H1 (cell line): ENCODE results near the gene MSANTD3. TPM values are rescaled to one million over a fixed set of nuclear protein-coding genes. Genes with fewer than 3 reads are reported as not detected.
A peak's percentile ranks its signal among the peaks of the same experiment; 100 is the strongest.

Experiments used
- ASH2L ChIP-seq: fragments of 200-600, 300-600 bp; sonication (generic); IDR thresholded peaks from one replicate; pipeline ENCODE4 v1.7.1; 2017; ENCODE audit warnings: low read length
- CTCF ChIP-seq, 3 experiments: IDR thresholded peaks; 1 replicate in 2 of 3; 2 replicates in 1 of 3; pipeline versions ENCODE4 v1.5.1 to v1.6.1; 2011; ENCODE audit warnings: low read length in 3 of 3, mild to moderate bottlenecking in 3 of 3, inconsistent platforms in 2 of 3, low read depth in 1 of 3, moderate library complexity in 1 of 3; ENCODE audit not compliant: insufficient read depth in 1 of 3; ENCODE audit errors: control extremely low read depth in 1 of 3
- E2F6 ChIP-seq: IDR thresholded peaks from 2 replicates; pipeline ENCODE4 v1.6.1; 2012; ENCODE audit warnings: inconsistent platforms
- EP300 ChIP-seq, 2 experiments: IDR thresholded peaks; 1 replicate in 1 of 2; 2 replicates in 1 of 2; pipeline ENCODE4 v1.6.1; 2011 to 2012; ENCODE audit warnings: low read depth in 2 of 2, low read length in 2 of 2, mild to moderate bottlenecking in 2 of 2, borderline replicate concordance in 1 of 2, inconsistent platforms in 1 of 2, moderate library complexity in 1 of 2
- TAF1 ChIP-seq: IDR thresholded peaks from 2 replicates; pipeline ENCODE4 v1.6.1; 2011; ENCODE audit warnings: mild to moderate bottlenecking, low read depth, low read length
- polyA plus RNA-seq, 7 experiments: library from polyadenylated mRNA; depleted of rRNA in 3 of 7; stranded (reverse) in 5 of 7; unstranded in 2 of 7; fragments of >200 nt in 5 of 7; fragments of 200-250 nt in 2 of 7; gene quantifications; 1 replicate in 5 of 7; 2 replicates in 1 of 7; 4 replicates in 1 of 7; pipeline versions ENCODE4 v1.2.1 to v1.2.3, GENCODE V29; 2011 to 2013; ENCODE audit warnings: missing spikeins in 2 of 7, mixed read lengths in 2 of 7
- total RNA-seq: library from RNA; stranded (reverse); fragmentation: NEBNext Ultra II Directional; extraction: Animal tissue kit (Norgen Biotek cat#: 25700); gene quantifications from 2 replicates; pipeline ENCODE4 v1.2.1, GENCODE V29; 2021

MSANTD3 gene
- total and polyA plus RNA-seq, 2 of the 8 experiments (the other 6 are each of a cell fraction or from before 2014, with no cell fraction given): 12.0 to 41.3 TPM

GRCh38 chr9:100426530-100427365 lies at the start of gene MSANTD3 (continued):
- peak in 2 of 3 experiments; percentile 2 to 8; a peak in 2 of 4 replicates for TF ChIP-seq CTCF (IDR thresholded peaks at IDR 0.05; ENCODE audit: control extremely low read depth in 1 of 3, insufficient read depth in 1 of 3, low read depth in 1 of 3, low read length in 3 of 3)
- peak; percentile 51; the same call in 1 of the 2 replicates for TF ChIP-seq E2F6
- TF ChIP-seq EP300 (IDR thresholded peaks at IDR 0.05; ENCODE audit: borderline replicate concordance in 1 of 2, low read depth in 2 of 2, low read length in 2 of 2): no peak
- peak; percentile 57 for TF ChIP-seq ASH2L
- peak; percentile 71 for TF ChIP-seq TAF1
